Naive thymus-derived CD4-positive, alpha-beta T cell (primary cell): ENCODE measurements around the gene ALDH18A1. TPM values are rescaled to one million over a fixed set of nuclear protein-coding genes. Genes with fewer than 3 reads are reported as not detected.

Experiments
- ATAC-seq: fragments of 150-1000 bp; cut with Tn5 transposase; 2 replicates; pipeline ENCODE4 v1.10.0; 2021; ENCODE audit warnings: mild to moderate bottlenecking, moderate library complexity
- CTCF ChIA-PET: fragments of 350-600 bp; sonication (Branson Sonifier 250); formaldehyde crosslinking; loops from one replicate; lab custom pipeline; 2021; ENCODE audit warnings: antibody characterized with exemption; lab: Charles Lee
- POLR2A ChIA-PET: fragments of 350-600 bp; sonication (Branson Sonifier 250); formaldehyde crosslinking; loops from one replicate; lab custom pipeline; 2021; ENCODE audit warnings: antibody characterized with exemption, inconsistent platforms; lab: Charles Lee
- DNase-seq, 9 donors: peaks; one replicate each; pipeline versions ENCODE4 v3.0.0 to v3.0.0-alpha.2; 2020 to 2022; ENCODE audit warnings: mixed read lengths in 1 of 9
- H3K27ac ChIP-seq: one replicate; pipeline ENCODE4 v1.7.0; 2013; ENCODE audit warnings: mild to moderate bottlenecking, low read depth, low read length, moderate library complexity
- H3K27me3 ChIP-seq, 2 donors: one replicate each; pipeline ENCODE4 v1.7.0; 2013; ENCODE audit warnings: low read length in 2 of 2, mild to moderate bottlenecking in 2 of 2, moderate library complexity in 2 of 2; ENCODE audit not compliant: control insufficient read depth in 2 of 2, insufficient read depth in 2 of 2
- H3K36me3 ChIP-seq, 3 experiments: 1 replicate in 2 of 3; 2 replicates in 1 of 3; pipeline ENCODE4 v1.7.0; 2013; ENCODE audit warnings: low read length in 3 of 3, mild to moderate bottlenecking in 3 of 3, moderate library complexity in 1 of 3; ENCODE audit not compliant: insufficient read depth in 3 of 3, control insufficient read depth in 2 of 3
- H3K4me1 ChIP-seq, 2 donors: one replicate each; pipeline ENCODE4 v1.7.0; 2013; ENCODE audit warnings: low read length in 2 of 2, mild to moderate bottlenecking in 2 of 2, moderate library complexity in 1 of 2; ENCODE audit not compliant: control insufficient read depth in 2 of 2, insufficient read depth in 2 of 2
- H3K4me3 ChIP-seq: 2 replicates; pipeline ENCODE4 v1.7.0; 2013; ENCODE audit warnings: mild to moderate bottlenecking, low read length
- H3K9me3 ChIP-seq, 3 experiments: 1 replicate in 2 of 3; 2 replicates in 1 of 3; pipeline ENCODE4 v1.7.0; 2013; ENCODE audit warnings: low read length in 3 of 3; ENCODE audit not compliant: control insufficient read depth in 2 of 3
- H3K27ac Mint-ChIP-seq, 9 donors: one replicate each; pipeline ENCODE4 v1.8.0; 2020 to 2022; ENCODE audit warnings: mixed read lengths in 9 of 9, mild to moderate bottlenecking in 8 of 9, moderate library complexity in 5 of 9, inconsistent platforms in 2 of 9
- H3K27me3 Mint-ChIP-seq, 5 donors: one replicate each; pipeline ENCODE4 v1.8.0; 2021 to 2022; ENCODE audit warnings: mixed read lengths in 5 of 5, mild to moderate bottlenecking in 1 of 5
- H3K36me3 Mint-ChIP-seq, 5 donors: one replicate each; pipeline ENCODE4 v1.8.0; 2020 to 2022; ENCODE audit warnings: mixed read lengths in 5 of 5, mild to moderate bottlenecking in 3 of 5, inconsistent platforms in 1 of 5
- H3K4me1 Mint-ChIP-seq, 7 donors: one replicate each; pipeline ENCODE4 v1.8.0; 2020 to 2022; ENCODE audit warnings: mixed read lengths in 7 of 7, mild to moderate bottlenecking in 3 of 7, inconsistent platforms in 1 of 7
- H3K4me3 Mint-ChIP-seq, 10 donors: one replicate each; pipeline ENCODE4 v1.8.0; 2020 to 2022; ENCODE audit warnings: mild to moderate bottlenecking in 10 of 10, mixed read lengths in 10 of 10, moderate library complexity in 6 of 10, inconsistent platforms in 2 of 10
- H3K9me3 Mint-ChIP-seq, 11 donors: one replicate each; pipeline ENCODE4 v1.8.0; 2020 to 2022; ENCODE audit warnings: mixed read lengths in 11 of 11, mild to moderate bottlenecking in 4 of 11, inconsistent platforms in 1 of 11, moderate library complexity in 1 of 11
- intact Hi-C, 2 donors: fragments of 100-400 bp; cut with micrococcal nuclease; formaldehyde crosslinking; loops; one replicate each; pipeline ENCODE4 v1.15.1; 2023
- polyA plus RNA-seq, 2 donors: library from polyadenylated mRNA; unstranded; fragments of 300-500 nt; fragmentation: Illumina TruSeq; gene quantifications; one replicate each; pipeline ENCODE4 v1.2.3, GENCODE V29; 2021
- total RNA-seq, 6 experiments: library from RNA in 5 of 6; stranded (reverse) in 5 of 6; gene quantifications; 1 replicate in 5 of 6; 2 replicates in 1 of 6; pipeline ENCODE4 v1.2.3 and lab custom pipeline; 2021 to 2026

The ALDH18A1 gene
- total and polyA plus RNA-seq, 7 experiments from 2014 or later = 15.0 to 73.8 (median 28.3) TPM

GRCh38 chr10:95579835-95580535 is 76.5 kb downstream of the ALDH18A1 start:
- Histone ChIP-seq H3K4me3 (no peak overlapping the region), H3K36me3 (no peaks in the 10 kb centered on the region), H3K9me3 (no peaks in the 10 kb centered on the region), H3K4me1 (no peaks in the 10 kb centered on the region), H3K27me3 (no peaks in the 10 kb centered on the region), H3K27ac (no peak overlapping the region)
- H3K27ac Mint-ChIP-seq = no peak overlapping the region
- H3K9me3 Mint-ChIP-seq = no peaks in the 10 kb centered on the region
- DNase-seq = no peak
- ChIA-PET CTCF (no interaction called here), POLR2A (no interaction called here)
- intact Hi-C loops = no loop called here
- no peak overlapping the region for H3K4me3 Mint-ChIP-seq
- H3K27me3 Mint-ChIP-seq = peaks cover 21 to 33% (median 25%) of the 10 kb centered on the region in 5 donors
- no peaks in the 10 kb centered on the region for H3K4me1 Mint-ChIP-seq
- no peak for ATAC-seq
- no peaks in the 10 kb centered on the region for H3K36me3 Mint-ChIP-seq

- CTCF ChIA-PET = no interaction called here
- Mint-ChIP-seq H3K27me3 (peaks cover 21 to 37% (median 25%) of the 10 kb centered on the region in 5 donors), H3K9me3 (no peaks in the 10 kb centered on the region), H3K27ac (no peak overlapping the region), H3K4me1 (no peaks in the 10 kb centered on the region), H3K4me3 (no peak overlapping the region), H3K36me3 (no peaks in the 10 kb centered on the region)
- H3K27ac ChIP-seq = no peak overlapping the region
- ATAC-seq (no peak), DNase-seq (no peak)
- POLR2A ChIA-PET = no interaction called here
- H3K4me1 ChIP-seq = no peaks in the 10 kb centered on the region
- intact Hi-C loops = no loop called here
- no peaks in the 10 kb centered on the region for H3K9me3 ChIP-seq
- no peaks in the 10 kb centered on the region for H3K36me3 ChIP-seq
- no peak overlapping the region for H3K4me3 ChIP-seq
- H3K27me3 ChIP-seq = no peaks in the 10 kb centered on the region
Observed at GRCh38 chr10:95579292-95579691, 77.2 kb downstream of the ALDH18A1 start.

GRCh38 chr10:95578619-95579018 is 77.9 kb downstream of the ALDH18A1 start:
- Mint-ChIP-seq H3K9me3 (no peaks in the 10 kb centered on the region), H3K36me3 (no peaks in the 10 kb centered on the region), H3K4me1 (no peaks in the 10 kb centered on the region), H3K27ac (no peak overlapping the region), H3K27me3 (peaks cover 24 to 40% (median 31%) of the 10 kb centered on the region in 5 donors), H3K4me3 (no peak overlapping the region)
- intact Hi-C loops = no loop called here
- no peak for DNase-seq
- ATAC-seq = no peak
- CTCF ChIA-PET = no interaction called here
- POLR2A ChIA-PET = no interaction called here
- H3K4me3 ChIP-seq = no peak overlapping the region
- H3K27ac ChIP-seq = no peak overlapping the region
- H3K4me1 ChIP-seq = no peaks in the 10 kb centered on the region
- H3K9me3 ChIP-seq = no peaks in the 10 kb centered on the region
- no peaks in the 10 kb centered on the region for H3K36me3 ChIP-seq
- no peaks in the 10 kb centered on the region for H3K27me3 ChIP-seq

- Histone ChIP-seq H3K4me1 (no peaks in the 10 kb centered on the region), H3K9me3 (no peaks in the 10 kb centered on the region), H3K36me3 (no peaks in the 10 kb centered on the region), H3K27ac (no peak overlapping the region), H3K27me3 (no peaks in the 10 kb centered on the region), H3K4me3 (no peak overlapping the region)
- H3K9me3 Mint-ChIP-seq = no peaks in the 10 kb centered on the region
- H3K4me3 Mint-ChIP-seq = no peak overlapping the region
- POLR2A ChIA-PET = no interaction called here
- H3K27me3 Mint-ChIP-seq = peaks cover 20 to 28% (median 25%) of the 10 kb centered on the region in 5 donors
- no peaks in the 10 kb centered on the region for H3K36me3 Mint-ChIP-seq
- intact Hi-C loops = no loop called here
- no peak overlapping the region for H3K27ac Mint-ChIP-seq
- H3K4me1 Mint-ChIP-seq = no peaks in the 10 kb centered on the region
- DNase-seq (no peak), ATAC-seq (no peak)
- CTCF ChIA-PET = no interaction called here
Observed at GRCh38 chr10:95574649-95575365, 81.7 kb downstream of the ALDH18A1 start.

GRCh38 chr10:95573964-95574604 is 82.4 kb downstream of the ALDH18A1 start:
- DNase-seq (no peak), ATAC-seq (no peak)
- Mint-ChIP-seq H3K9me3 (no peaks in the 10 kb centered on the region), H3K4me1 (no peaks in the 10 kb centered on the region), H3K36me3 (no peaks in the 10 kb centered on the region), H3K27me3 (peaks cover 15 to 27% (median 25%) of the 10 kb centered on the region in 5 donors), H3K4me3 (no peak overlapping the region), H3K27ac (no peak overlapping the region)
- CTCF ChIA-PET = no interaction called here
- Histone ChIP-seq H3K4me3 (no peak overlapping the region), H3K36me3 (no peaks in the 10 kb centered on the region), H3K9me3 (no peaks in the 10 kb centered on the region), H3K27ac (no peak overlapping the region), H3K4me1 (no peaks in the 10 kb centered on the region), H3K27me3 (no peaks in the 10 kb centered on the region)
- POLR2A ChIA-PET = no interaction called here
- intact Hi-C loops = no loop called here

- Histone ChIP-seq H3K4me1 (no peaks in the 10 kb centered on the region), H3K36me3 (no peaks in the 10 kb centered on the region), H3K4me3 (no peak overlapping the region), H3K27me3 (no peaks in the 10 kb centered on the region), H3K27ac (no peak overlapping the region), H3K9me3 (no peaks in the 10 kb centered on the region)
- Mint-ChIP-seq H3K4me3 (no peak overlapping the region), H3K9me3 (no peaks in the 10 kb centered on the region), H3K36me3 (no peaks in the 10 kb centered on the region), H3K4me1 (no peaks in the 10 kb centered on the region), H3K27me3 (peaks cover 9 to 24% (median 21%) of the 10 kb centered on the region in 5 donors), H3K27ac (peak overlapping the region in 1 of 9 donors; percentile 43)
- ATAC-seq = no peak
- ChIA-PET POLR2A (no interaction called here), CTCF (interaction anchor here (0.6 kb wide), 1 partner anchor 577 kb away, joined by 3 read pairs; no protein-coding TSS in a partner anchor)
- no peak for DNase-seq
- intact Hi-C loops = no loop called here
Observed at GRCh38 chr10:95573527-95573926, 83.0 kb downstream of the ALDH18A1 start.
